Liver (tissue), 3 donors: ENCODE results near the gene FAM151A.

Experiments used
- CTCF ChIP-seq: fragments of 150-350 bp; IDR thresholded peaks from 2 replicates; pipeline ENCODE4 v1.5.1; 2017; ENCODE audit warnings: improper control_type of control experiment, low read depth, low read length; ENCODE audit not compliant: missing input control
- GABPA ChIP-seq, 2 donors: IDR thresholded peaks in 1 of 2; conservative IDR thresholded peaks in 1 of 2; 2 replicates each; pipeline ENCODE4 v1.6.1; 2016; ENCODE audit warnings: antibody characterized with exemption in 2 of 2, mild to moderate bottlenecking in 1 of 2, moderate library complexity in 1 of 2
- JUND ChIP-seq, 2 donors: IDR thresholded peaks; 2 replicates each; pipeline ENCODE4 v1.6.1; 2016; ENCODE audit warnings: antibody characterized with exemption in 2 of 2
- MAX ChIP-seq: IDR thresholded peaks from 2 replicates; pipeline ENCODE4 v1.6.1; 2016; ENCODE audit warnings: antibody characterized with exemption
- RAD21 ChIP-seq, 2 donors: IDR thresholded peaks; 2 replicates each; pipeline ENCODE4 v1.6.1; 2016; ENCODE audit warnings: antibody characterized with exemption in 2 of 2, mild to moderate bottlenecking in 2 of 2
- REST ChIP-seq: IDR thresholded peaks from 2 replicates; pipeline ENCODE4 v1.6.1; 2016; ENCODE audit warnings: antibody characterized with exemption, mild to moderate bottlenecking
- SP1 ChIP-seq: IDR thresholded peaks from 2 replicates; pipeline ENCODE4 v1.6.1; 2018; ENCODE audit warnings: antibody characterized with exemption, mild to moderate bottlenecking
- TAF1 ChIP-seq: conservative IDR thresholded peaks from 2 replicates; pipeline ENCODE4 v1.6.1; 2016; ENCODE audit warnings: antibody characterized with exemption, mild to moderate bottlenecking
- YY1 ChIP-seq: IDR thresholded peaks from 2 replicates; pipeline ENCODE4 v1.6.1; 2016; ENCODE audit warnings: antibody characterized with exemption, mild to moderate bottlenecking
- ZBTB33 ChIP-seq: IDR thresholded peaks from 2 replicates; pipeline ENCODE4 v1.6.1; 2016; ENCODE audit warnings: antibody characterized with exemption
- donor health status: healthy.
- donor health status: healthy.

GRCh38 chr1:54581621-54582035 lies 41.7 kb downstream of the FAM151A start:
- TF ChIP-seq CTCF (no peak), YY1 (peak; percentile 81), GABPA (IDR thresholded peaks at IDR 0.05 in 1 of 2, conservative IDR thresholded peaks at IDR 0.05 in 1 of 2) (no peak), ZBTB33 (no peak), MAX (peak; percentile 68), JUND (IDR thresholded peaks at IDR 0.05) (peak; percentile 85 to 86), RAD21 (IDR thresholded peaks at IDR 0.05) (peak; percentile 68 to 70), REST (peak; percentile 83), SP1 (peak; percentile 96), TAF1 (no peak)
